ENCODE measurements around the gene DNAJB11. TPM values are rescaled to one million over a fixed set of nuclear protein-coding genes. Genes with fewer than 3 reads are reported as not detected.

DNAJB11 gene
- total and polyA plus RNA-seq, 3 donors from 2014 or later, result 39.3 to 60.2 (median 58.5) TPM

- WGBS, 2 donors, result 92 to 99% methylated on average over 6 of the region's 6 CpGs
Measured at GRCh38 chr3:186524616-186525015, 45.9 kb upstream of the DNAJB11 start.

GRCh38 chr3:186525369-186526255, 44.9 kb upstream of the DNAJB11 start:
- H3K27ac ChIP-seq, result no peak overlapping the region
- no peak for DNase-seq
- H3K4me3 ChIP-seq, result no peak overlapping the region
- WGBS, 2 donors, result 71 to 72% methylated on average over 9 of the region's 9 CpGs
- H3K27me3 ChIP-seq, result no peaks in the 10 kb centered on the region
- intact Hi-C loops (cut with DNase I; ENCODE audit: low total_unique reads), result no loop called here
- H3K4me1 ChIP-seq, result no peaks in the 10 kb centered on the region
- H3K9me3 ChIP-seq, result no peaks in the 10 kb centered on the region
- no peaks in the 10 kb centered on the region for H3K36me3 ChIP-seq (ENCODE audit: low read depth, missing control alignments)
- TF ChIP-seq POLR2A (IDR thresholded peaks at IDR 0.05) (no peak), CTCF (IDR thresholded peaks at IDR 0.05) (no peak)

More at GRCh38 chr3:186524616-186525015, 45.9 kb upstream of the DNAJB11 start:
- Histone ChIP-seq H3K27me3 (no peaks in the 10 kb centered on the region), H3K27ac (no peak overlapping the region), H3K36me3 (ENCODE audit: low read depth, missing control alignments) (no peaks in the 10 kb centered on the region), H3K9me3 (no peaks in the 10 kb centered on the region), H3K4me1 (no peaks in the 10 kb centered on the region), H3K4me3 (no peak overlapping the region)
- TF ChIP-seq CTCF (IDR thresholded peaks at IDR 0.05), result no peak
- intact Hi-C loops (cut with DNase I; ENCODE audit: low total_unique reads), result no loop called here
- DNase-seq, result no peak

- intact Hi-C loops (cut with DNase I; ENCODE audit: low total_unique reads), result no loop called here
- no peaks in the 10 kb centered on the region for H3K27me3 ChIP-seq
- no peak overlapping the region for H3K27ac ChIP-seq
- no peaks in the 10 kb centered on the region for H3K36me3 ChIP-seq (ENCODE audit: low read depth, missing control alignments)
- 61 to 62% methylated on average over 6 of the region's 6 CpGs for WGBS, 2 donors
- no peak overlapping the region for H3K4me3 ChIP-seq
- no peaks in the 10 kb centered on the region for H3K4me1 ChIP-seq
- TF ChIP-seq POLR2A (IDR thresholded peaks at IDR 0.05) (no peak), CTCF (IDR thresholded peaks at IDR 0.05) (no peak)
- DNase-seq, result no peak
- H3K9me3 ChIP-seq, result no peaks in the 10 kb centered on the region
Measured at GRCh38 chr3:186526256-186526606, 44.3 kb upstream of the DNAJB11 start.

- Histone ChIP-seq H3K27me3 (no peaks in the 10 kb centered on the region), H3K4me3 (no peak overlapping the region), H3K4me1 (no peaks in the 10 kb centered on the region), H3K36me3 (ENCODE audit: low read depth, missing control alignments) (no peaks in the 10 kb centered on the region), H3K27ac (no peak overlapping the region), H3K9me3 (no peaks in the 10 kb centered on the region)
- TF ChIP-seq CTCF (IDR thresholded peaks at IDR 0.05) (no peak), POLR2A (IDR thresholded peaks at IDR 0.05) (no peak)
- DNase-seq, result no peak
- intact Hi-C loops (cut with DNase I; ENCODE audit: low total_unique reads), result no loop called here
- 84% methylated on average over 11 of the region's 11 CpGs for WGBS, 2 donors
Measured at GRCh38 chr3:186529201-186529999, 41.1 kb upstream of the DNAJB11 start.
